Activated CD4-positive, alpha-beta T cell treated with anti-CD3 and anti-CD28 coated beads for 36 hours (primary cell): Measurements from ENCODE around the gene NAT14. TPM values are rescaled to one million over a fixed set of nuclear protein-coding genes. Genes with fewer than 3 reads are reported as not detected.
"Not testable (repeated sequence)": the region's sequence is repeated elsewhere in the genome, so short reads cannot be mapped to it uniquely, and the experiment has no call there.

Experiments used
- ATAC-seq: fragments of 200-7000 bp; cut with Tn5 transposase; one replicate; pipeline ENCODE4 v1.10.0; 2021; ENCODE audit warnings: mild to moderate bottlenecking, moderate library complexity
- CTCF ChIA-PET: fragments of 350-600 bp; sonication (Branson Sonifier 250); formaldehyde crosslinking; loops from one replicate; lab custom pipeline; 2021; ENCODE audit warnings: antibody characterized with exemption; lab: Charles Lee
- POLR2A ChIA-PET: fragments of 350-600 bp; sonication (Branson Sonifier 250); formaldehyde crosslinking; loops from one replicate; lab custom pipeline; 2021; ENCODE audit warnings: antibody characterized with exemption, inconsistent platforms; lab: Charles Lee
- DNase-seq: peaks from one replicate; pipeline ENCODE4 v3.0.0-alpha.2; 2020
- H3K27ac Mint-ChIP-seq: one replicate; pipeline ENCODE4 v1.8.0; 2021; ENCODE audit warnings: mixed read lengths
- H3K27me3 Mint-ChIP-seq: one replicate; pipeline ENCODE4 v1.8.0; 2021; ENCODE audit warnings: mixed read lengths
- H3K36me3 Mint-ChIP-seq: one replicate; pipeline ENCODE4 v1.8.0; 2021; ENCODE audit warnings: low read depth, mixed read lengths
- H3K4me1 Mint-ChIP-seq: one replicate; pipeline ENCODE4 v1.8.0; 2021; ENCODE audit warnings: mixed read lengths
- H3K4me3 Mint-ChIP-seq: one replicate; pipeline ENCODE4 v1.8.0; 2021; ENCODE audit warnings: mild to moderate bottlenecking, moderate library complexity, mixed read lengths
- H3K9me3 Mint-ChIP-seq: one replicate; pipeline ENCODE4 v1.8.0; 2021; ENCODE audit warnings: low read depth, mixed read lengths
- intact Hi-C, 2 experiments: fragments of 100-400 bp; cut with DNase I in 1 of 2; cut with micrococcal nuclease in 1 of 2; formaldehyde crosslinking; loops; one replicate each; pipeline versions ENCODE4 v1.14.2 to v1.15.1; 2022 to 2024; cut with DNase I, micrococcal nuclease
- total RNA-seq, 2 experiments: library from RNA; stranded (reverse); gene quantifications; one replicate each; pipeline ENCODE4 v1.2.3, GENCODE V29; 2021

NAT14 gene
- total RNA-seq, 2 experiments from 2014 or later: 8.2 to 14.8 TPM

GRCh38 chr19:55443824-55444480 is 41.0 kb upstream of the NAT14 start:
- peaks cover 55% of the 10 kb centered on the region for H3K27me3 Mint-ChIP-seq
- DNase-seq: no peak
- ChIA-PET POLR2A (no interaction called here), CTCF (no interaction called here)
- H3K9me3 Mint-ChIP-seq: no peaks in the 10 kb centered on the region
- H3K4me3 Mint-ChIP-seq: no peak overlapping the region
- no peak overlapping the region for H3K27ac Mint-ChIP-seq
- H3K36me3 Mint-ChIP-seq: no peaks in the 10 kb centered on the region
- no peak for ATAC-seq
- H3K4me1 Mint-ChIP-seq: peaks cover 16% of the 10 kb centered on the region
- intact Hi-C loops: loop anchor here in 1 of 2 experiments (5.0 kb wide), 1 partner anchor 92 kb away; the partner anchor contains the start of gene COX6B2

- H3K27ac Mint-ChIP-seq: no peak overlapping the region
- intact Hi-C loops: loop anchor here in 1 of 2 experiments (5.0 kb wide), 1 partner anchor 92 kb away; the partner anchor contains the start of gene COX6B2
- no peak for ATAC-seq
- peaks cover 48% of the 10 kb centered on the region for H3K27me3 Mint-ChIP-seq
- H3K4me3 Mint-ChIP-seq: no peak overlapping the region
- peaks cover 16% of the 10 kb centered on the region for H3K4me1 Mint-ChIP-seq
- no peaks in the 10 kb centered on the region for H3K9me3 Mint-ChIP-seq
- no peak for DNase-seq
- POLR2A ChIA-PET: no interaction called here
- H3K36me3 Mint-ChIP-seq: no peaks in the 10 kb centered on the region
- CTCF ChIA-PET: no interaction called here
Observed at GRCh38 chr19:55444646-55445045, 40.3 kb upstream of the NAT14 start.

- no peaks in the 10 kb centered on the region for H3K9me3 Mint-ChIP-seq
- intact Hi-C loops: no loop called here
- ATAC-seq: no peak
- H3K4me3 Mint-ChIP-seq: no peak overlapping the region
- DNase-seq: no peak
- H3K4me1 Mint-ChIP-seq: peaks cover 12% of the 10 kb centered on the region
- CTCF ChIA-PET: no interaction called here
- H3K27ac Mint-ChIP-seq: no peak overlapping the region
- H3K27me3 Mint-ChIP-seq: peaks cover 48% of the 10 kb centered on the region
- no peaks in the 10 kb centered on the region for H3K36me3 Mint-ChIP-seq
- POLR2A ChIA-PET: no interaction called here
Observed at GRCh38 chr19:55446060-55446459, 38.9 kb upstream of the NAT14 start.

GRCh38 chr19:55447421-55448174 is 37.4 kb upstream of the NAT14 start:
- H3K4me3 Mint-ChIP-seq: no peak overlapping the region
- intact Hi-C loops: no loop called here
- POLR2A ChIA-PET: no interaction called here

DNA sequence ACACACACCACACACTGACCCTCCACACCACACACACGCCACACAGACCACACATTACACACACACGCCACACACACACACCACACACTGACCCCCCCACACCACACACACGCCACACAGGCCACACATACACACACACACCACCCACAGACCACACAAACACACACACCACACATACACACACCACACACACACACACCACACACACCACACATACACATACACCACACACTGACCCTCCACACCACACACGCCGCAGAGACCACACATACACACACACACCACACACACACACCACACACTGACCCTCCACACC is 36.9 kb upstream of the NAT14 start:
- not testable (repeated sequence) for H3K27ac Mint-ChIP-seq, H3K36me3 Mint-ChIP-seq

More at GRCh38 chr19:55447421-55448174, 37.4 kb upstream of the NAT14 start:
- Mint-ChIP-seq H3K9me3 (no peaks in the 10 kb centered on the region), H3K36me3 (no peaks in the 10 kb centered on the region), H3K27ac (no peak overlapping the region), H3K4me1 (peaks cover 6% of the 10 kb centered on the region), H3K27me3 (peaks cover 46% of the 10 kb centered on the region)
- CTCF ChIA-PET: interaction anchor here (0.6 kb wide), 1 partner anchor 232 kb away, joined by 3 read pairs; no protein-coding TSS in a partner anchor
- ATAC-seq: peak; percentile 42
- no peak for DNase-seq

GRCh38 chr19:55449469-55449868 is 35.5 kb upstream of the NAT14 start:
- Mint-ChIP-seq H3K9me3 (no peaks in the 10 kb centered on the region), H3K27ac (no peak overlapping the region), H3K4me3 (no peak overlapping the region), H3K27me3 (peaks cover 36% of the 10 kb centered on the region), H3K4me1 (peaks cover 8% of the 10 kb centered on the region), H3K36me3 (no peaks in the 10 kb centered on the region)
- CTCF ChIA-PET: no interaction called here
- DNase-seq (no peak), ATAC-seq (no peak)
- POLR2A ChIA-PET: no interaction called here
- intact Hi-C loops: no loop called here

More for the DNA sequence above, 36.9 kb upstream of the NAT14 start:
- H3K4me1 Mint-ChIP-seq, intact Hi-C loops, POLR2A ChIA-PET, CTCF ChIA-PET, H3K9me3 Mint-ChIP-seq, ATAC-seq, DNase-seq, H3K4me3 Mint-ChIP-seq: not testable (repeated sequence)
- peaks cover 43% of the 10 kb centered on the region for H3K27me3 Mint-ChIP-seq

DNA sequence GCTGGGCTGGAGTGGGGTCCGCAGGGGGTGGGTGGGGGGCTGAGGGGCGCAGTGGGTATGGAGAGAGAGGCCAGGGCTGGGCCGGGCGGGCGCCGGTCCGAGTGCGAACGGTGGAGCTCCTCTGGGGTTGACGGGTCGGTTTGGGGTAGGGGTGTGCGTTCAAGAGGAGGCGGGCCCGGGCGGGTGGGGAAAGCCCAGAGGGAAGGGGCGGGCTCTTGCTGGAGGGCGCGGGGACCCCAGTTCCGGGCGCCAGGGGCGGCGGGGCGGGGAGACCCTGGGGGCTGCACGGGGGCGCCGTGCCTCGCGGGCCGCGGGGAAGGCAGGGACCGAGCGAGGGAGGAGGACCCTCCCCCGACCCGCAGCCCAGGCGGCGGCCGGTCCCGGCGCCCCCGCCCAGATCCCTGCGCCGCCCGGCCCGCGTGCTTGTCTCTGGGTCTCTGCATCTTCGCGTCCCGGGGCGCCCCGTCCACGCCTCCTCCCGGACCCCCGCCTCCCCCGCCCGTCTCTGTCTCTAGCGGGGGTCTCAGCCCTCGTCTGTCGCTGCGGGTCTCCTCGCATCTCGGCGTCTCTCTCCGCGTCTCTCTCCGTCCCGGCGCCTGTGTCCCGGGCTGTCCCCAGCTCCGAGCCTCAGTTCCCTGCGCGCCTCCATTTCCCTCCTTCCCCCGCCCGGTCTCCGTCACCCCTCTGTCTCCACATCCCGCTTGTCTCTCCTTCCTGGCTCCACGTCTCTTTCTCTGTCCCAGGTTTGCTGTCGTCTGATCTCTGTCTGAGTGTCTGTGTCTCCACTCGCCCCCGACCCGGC is 33.6 kb upstream of the NAT14 start:
- no peak for DNase-seq
- no peak overlapping the region for H3K27ac Mint-ChIP-seq
- ATAC-seq: no peak
- H3K36me3 Mint-ChIP-seq: peaks cover 3% of the 10 kb centered on the region
- peak overlapping the region; percentile 19 for H3K4me3 Mint-ChIP-seq
- H3K9me3 Mint-ChIP-seq: no peaks in the 10 kb centered on the region
- intact Hi-C loops: loop anchor here in 1 of 2 experiments (5.0 kb wide), 1 partner anchor 44 kb away; the partner anchor contains the start of gene UBE2S
- CTCF ChIA-PET: interaction anchor here (0.7 kb wide), 1 partner anchor 32 kb away, joined by 3 read pairs; no protein-coding TSS in a partner anchor
- peaks cover 21% of the 10 kb centered on the region for H3K27me3 Mint-ChIP-seq
- POLR2A ChIA-PET: interaction anchor here (0.7 kb wide), 1 partner anchor 32 kb away, joined by 4 read pairs; no protein-coding TSS in a partner anchor
- H3K4me1 Mint-ChIP-seq: peaks cover 8% of the 10 kb centered on the region

DNA sequence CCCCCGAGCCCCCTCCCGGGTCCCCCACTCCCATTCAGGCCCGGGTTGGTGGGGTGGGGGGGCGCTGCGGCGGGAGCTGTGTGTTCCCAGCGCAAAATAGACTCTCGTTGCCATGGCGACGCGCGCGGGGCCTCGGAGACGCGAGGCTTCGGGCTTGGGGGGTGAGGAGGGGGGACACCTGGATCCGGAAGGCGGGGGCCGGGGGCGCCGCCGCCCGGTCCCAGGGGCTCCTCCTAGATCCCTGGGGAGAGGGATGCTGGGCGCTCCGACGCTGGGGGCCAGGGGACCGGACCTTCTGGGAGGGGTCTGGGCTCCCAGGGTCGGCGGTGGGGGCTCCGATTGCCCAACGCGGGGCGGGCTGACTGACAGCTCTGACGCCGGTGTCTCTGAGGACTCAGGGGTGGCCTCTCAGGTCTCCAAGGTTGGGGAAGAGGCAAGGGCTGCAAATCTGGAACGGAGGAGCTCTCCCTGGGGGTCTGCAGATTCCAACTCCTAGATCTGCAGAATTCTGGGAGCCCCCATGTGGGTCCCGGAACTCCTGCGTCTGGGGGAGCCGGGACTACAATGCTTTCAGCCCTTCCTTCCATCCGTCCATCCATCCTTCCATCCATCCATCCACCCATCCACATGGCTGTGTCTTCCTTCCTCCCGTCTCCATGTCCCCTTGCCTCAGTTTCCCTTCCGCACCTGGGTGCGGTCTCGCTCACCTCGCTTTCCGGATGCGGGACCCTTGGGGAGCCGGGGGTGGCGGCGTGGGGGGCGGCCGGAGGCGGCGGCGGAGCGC is 32.8 kb upstream of the NAT14 start:
- Mint-ChIP-seq H3K27ac (no peak overlapping the region), H3K4me1 (peaks cover 8% of the 10 kb centered on the region), H3K4me3 (no peak overlapping the region), H3K27me3 (peaks cover 20% of the 10 kb centered on the region), H3K36me3 (peaks cover 3% of the 10 kb centered on the region), H3K9me3 (no peaks in the 10 kb centered on the region)
- intact Hi-C loops: loop anchor here in 1 of 2 experiments (5.0 kb wide), 1 partner anchor 45 kb away; the partner anchor contains the start of gene UBE2S
- POLR2A ChIA-PET: no interaction called here
- DNase-seq (no peak), ATAC-seq (no peak)
- CTCF ChIA-PET: interaction anchor here (0.7 kb wide), 1 partner anchor 32 kb away, joined by 3 read pairs; no protein-coding TSS in a partner anchor

- no peak overlapping the region for H3K4me3 Mint-ChIP-seq
- H3K4me1 Mint-ChIP-seq: peaks cover 8% of the 10 kb centered on the region
- H3K27me3 Mint-ChIP-seq: peaks cover 20% of the 10 kb centered on the region
- ChIA-PET POLR2A (no interaction called here), CTCF (interaction anchor here (0.9 to 1.1 kb wide), 2 partner anchors 9 to 14 kb away, joined by 3 to 4 read pairs; no protein-coding TSS in a partner anchor)
- peak; percentile 61 for DNase-seq
- peak; percentile 63 for ATAC-seq
- H3K9me3 Mint-ChIP-seq: no peaks in the 10 kb centered on the region
- H3K36me3 Mint-ChIP-seq: peaks cover 3% of the 10 kb centered on the region
- no peak overlapping the region for H3K27ac Mint-ChIP-seq
- intact Hi-C loops: loop anchor here in 1 of 2 experiments (5.0 kb wide), 1 partner anchor 46 kb away; the partner anchor contains the start of gene UBE2S
Observed at GRCh38 chr19:55452749-55453346, 32.1 kb upstream of the NAT14 start.
